GM21360 (cell line): ENCODE data around the gene SNORC.

ENCODE experiments used
- ATAC-seq: cut with Tn5 transposase; IDR thresholded peaks from one replicate; pipeline ENCODE4 v1.9.1; 2021; ENCODE audit warnings: mild to moderate bottlenecking, moderate library complexity; ENCODE audit not compliant: unreplicated experiment

The SNORC gene

GRCh38 chr2:232866104-232866503 is 4.0 kb upstream of the SNORC start:
- ATAC-seq = no peak

GRCh38 chr2:232869138-232870017 is 686 bp upstream of the SNORC start:
- ATAC-seq = no peak

GRCh38 chr2:232870766-232871371 is 805 bp downstream of the SNORC start:
- no peak for ATAC-seq

DNA sequence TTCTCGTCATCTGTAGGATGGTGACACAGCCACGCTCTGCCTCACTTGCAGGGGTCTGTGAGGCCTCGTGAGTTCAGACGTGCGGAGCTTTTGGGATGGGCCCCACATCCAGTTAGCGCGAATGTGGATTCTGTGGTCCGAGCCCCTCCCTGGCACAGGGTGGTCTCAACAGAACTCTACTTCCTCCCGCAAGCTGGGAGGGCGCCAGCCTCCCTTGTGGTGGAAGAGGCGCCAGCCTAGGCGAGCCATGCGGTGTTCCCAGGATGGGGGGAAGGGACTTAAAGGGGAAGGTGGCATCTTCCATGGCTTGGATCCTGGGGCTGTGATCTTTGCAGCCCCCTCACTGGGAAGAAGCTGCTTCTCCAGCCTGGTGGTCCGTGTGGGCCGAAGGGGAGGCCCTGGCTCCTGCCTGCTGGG is 1.4 kb downstream of the SNORC start:
- no peak for ATAC-seq

DNA sequence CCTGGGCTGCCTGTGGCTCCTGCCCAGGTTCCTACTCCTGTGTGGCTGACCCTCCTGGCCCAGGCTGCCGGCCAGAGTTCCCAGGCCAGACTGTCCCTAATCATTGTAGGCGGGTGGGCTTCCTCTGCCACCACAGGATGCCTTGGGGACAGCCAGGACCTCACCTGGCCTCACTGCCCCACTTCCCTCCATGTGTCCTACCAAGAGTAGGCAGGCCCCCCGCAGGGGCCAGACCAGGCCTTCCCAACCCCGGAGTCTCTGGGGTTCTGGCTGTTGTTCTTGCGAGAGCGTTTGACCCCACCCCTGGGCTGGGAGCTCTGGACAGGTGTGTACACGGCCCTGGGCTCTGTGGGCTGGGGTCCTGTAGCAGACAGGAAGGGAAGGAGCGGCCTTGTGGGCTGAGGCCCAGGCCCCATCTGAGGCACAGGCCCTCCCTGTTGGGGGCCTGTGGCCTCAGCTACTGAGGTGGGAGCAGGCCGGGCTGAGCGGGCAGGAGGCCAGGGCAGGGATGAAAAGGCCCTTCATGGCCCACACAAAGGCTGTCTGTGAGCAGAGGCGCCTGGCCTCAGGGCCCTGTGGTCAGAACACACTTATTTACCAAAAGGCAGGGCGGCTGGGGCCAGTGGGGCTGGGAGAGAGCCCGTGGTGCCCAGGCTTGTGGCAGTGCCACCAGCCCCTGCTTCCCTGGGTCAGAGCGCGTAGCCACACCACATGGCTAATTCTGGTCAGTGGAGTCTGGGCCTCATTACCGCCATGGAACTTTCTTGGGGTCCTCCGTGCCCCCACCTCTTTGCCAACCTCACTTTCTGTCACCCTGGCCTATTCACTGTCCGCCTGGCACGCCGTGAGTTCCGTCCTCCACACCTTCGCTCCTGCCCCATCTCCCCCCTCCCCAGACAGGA is 2.0 kb downstream of the SNORC start:
- ATAC-seq = no peak

DNA sequence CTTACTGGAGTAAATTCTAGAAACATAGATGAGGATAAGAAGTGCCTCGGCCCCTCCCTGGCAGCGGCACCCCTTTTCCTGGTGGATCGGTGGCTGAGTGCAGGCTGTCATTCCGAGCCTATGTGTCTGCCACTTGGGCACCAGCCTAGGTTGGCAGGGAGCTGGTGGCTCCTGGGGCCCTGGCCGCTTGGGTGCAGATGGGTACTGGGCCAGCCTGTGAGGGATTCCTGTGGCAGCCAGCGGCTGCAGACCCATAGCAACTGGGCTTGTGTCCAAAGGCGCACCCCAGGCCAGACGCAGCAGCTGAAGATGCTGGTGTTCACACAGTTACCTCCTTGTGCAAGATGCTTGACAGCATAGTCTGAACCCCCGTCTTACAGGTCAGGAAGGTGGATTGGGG is 2.8 kb downstream of the SNORC start:
- no peak for ATAC-seq

DNA sequence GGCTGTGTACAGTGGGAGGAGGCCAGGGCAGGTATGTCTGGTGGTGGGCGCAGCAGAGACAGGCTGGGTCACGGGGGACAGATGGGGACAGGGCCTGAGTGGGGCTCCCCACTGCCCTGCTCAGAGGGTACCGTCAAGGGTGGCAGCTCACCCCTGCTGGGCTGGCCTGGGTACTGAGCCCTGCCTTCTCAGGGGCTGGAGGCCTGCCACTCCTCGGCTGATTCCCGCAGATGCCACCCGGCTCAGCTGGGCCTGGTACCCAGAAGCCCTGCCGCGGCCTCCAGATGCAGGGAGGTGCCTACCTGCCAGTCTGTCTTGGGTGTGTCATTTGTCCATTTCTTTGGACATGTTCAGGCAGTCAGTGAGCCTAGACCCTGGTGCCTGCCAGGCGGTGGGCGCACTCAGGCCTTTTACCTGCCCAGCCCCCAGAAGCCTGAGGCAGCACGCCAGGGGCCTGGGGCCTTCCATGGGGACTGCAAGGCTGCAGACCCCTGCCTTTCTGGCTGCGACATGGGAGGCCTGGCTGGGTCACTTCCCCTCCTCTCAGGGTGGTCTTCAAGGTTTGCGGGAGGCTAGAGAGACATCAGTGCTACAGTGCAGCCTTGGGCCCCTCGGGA is 3.3 kb downstream of the SNORC start:
- ATAC-seq = no peak

DNA sequence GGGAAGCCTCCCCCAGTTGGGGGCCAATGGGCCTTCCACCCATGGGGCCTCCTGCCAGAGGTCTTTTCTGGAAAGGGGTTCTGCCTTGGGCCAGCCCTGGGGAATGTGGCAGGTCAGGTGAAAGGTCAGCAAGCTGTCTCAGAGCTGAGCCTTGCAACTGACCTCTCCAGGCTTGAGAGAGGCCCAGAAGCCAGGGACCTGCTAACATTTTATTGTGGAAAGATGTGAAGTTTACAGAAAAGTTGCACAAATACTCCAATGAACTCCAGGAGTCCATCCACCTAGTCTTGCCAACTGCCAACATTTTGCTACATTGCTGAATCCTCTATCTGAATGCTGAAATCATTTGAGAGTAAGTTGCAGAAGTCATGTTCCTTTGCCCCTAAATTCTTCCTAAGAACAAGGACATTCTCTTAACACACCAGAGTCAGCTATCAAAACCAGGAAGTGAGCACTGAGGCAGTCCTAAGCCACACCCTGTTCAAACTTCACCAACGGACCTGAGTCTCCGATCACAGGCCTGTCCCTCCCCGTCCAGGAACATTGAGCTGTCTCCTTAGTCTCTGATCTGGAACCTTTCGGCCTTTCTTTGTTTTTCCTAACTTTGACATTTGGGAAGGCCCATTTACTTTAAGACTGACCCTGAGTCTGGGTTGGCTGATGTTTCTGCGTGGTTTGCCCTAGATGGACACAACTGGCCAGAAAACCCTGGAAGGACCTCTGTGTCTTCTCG is 4.0 kb downstream of the SNORC start:
- no peak for ATAC-seq

DNA sequence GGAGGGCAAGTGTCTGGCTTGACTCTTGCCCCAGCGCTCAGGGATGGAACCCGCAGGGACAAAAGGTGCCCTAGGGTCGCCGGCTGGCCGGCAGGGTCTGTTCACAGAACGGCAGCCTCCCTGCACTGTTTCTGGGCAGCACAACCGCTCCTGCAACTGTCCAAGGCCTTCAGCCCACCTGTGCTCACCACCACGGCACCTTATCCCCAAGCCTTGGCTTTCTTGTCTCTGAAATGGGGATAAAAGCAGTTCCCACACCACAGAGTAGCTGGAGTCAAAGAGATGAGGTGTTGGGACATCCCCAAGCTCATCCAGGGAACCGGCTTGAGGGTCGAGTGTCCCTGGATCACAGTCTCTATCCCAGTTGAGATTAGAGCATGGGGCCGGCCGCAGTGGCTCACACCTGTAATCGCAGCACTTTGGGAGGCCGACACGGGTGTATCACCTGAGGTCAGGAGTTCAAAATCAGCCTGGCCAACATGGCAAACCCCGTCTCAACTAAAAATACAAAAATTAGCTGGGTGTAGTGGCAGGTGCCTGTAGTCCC is 4.7 kb downstream of the SNORC start:
- ATAC-seq = no peak

GRCh38 chr2:232875256-232876121 is 5.4 kb downstream of the SNORC start:
- no peak for ATAC-seq

DNA sequence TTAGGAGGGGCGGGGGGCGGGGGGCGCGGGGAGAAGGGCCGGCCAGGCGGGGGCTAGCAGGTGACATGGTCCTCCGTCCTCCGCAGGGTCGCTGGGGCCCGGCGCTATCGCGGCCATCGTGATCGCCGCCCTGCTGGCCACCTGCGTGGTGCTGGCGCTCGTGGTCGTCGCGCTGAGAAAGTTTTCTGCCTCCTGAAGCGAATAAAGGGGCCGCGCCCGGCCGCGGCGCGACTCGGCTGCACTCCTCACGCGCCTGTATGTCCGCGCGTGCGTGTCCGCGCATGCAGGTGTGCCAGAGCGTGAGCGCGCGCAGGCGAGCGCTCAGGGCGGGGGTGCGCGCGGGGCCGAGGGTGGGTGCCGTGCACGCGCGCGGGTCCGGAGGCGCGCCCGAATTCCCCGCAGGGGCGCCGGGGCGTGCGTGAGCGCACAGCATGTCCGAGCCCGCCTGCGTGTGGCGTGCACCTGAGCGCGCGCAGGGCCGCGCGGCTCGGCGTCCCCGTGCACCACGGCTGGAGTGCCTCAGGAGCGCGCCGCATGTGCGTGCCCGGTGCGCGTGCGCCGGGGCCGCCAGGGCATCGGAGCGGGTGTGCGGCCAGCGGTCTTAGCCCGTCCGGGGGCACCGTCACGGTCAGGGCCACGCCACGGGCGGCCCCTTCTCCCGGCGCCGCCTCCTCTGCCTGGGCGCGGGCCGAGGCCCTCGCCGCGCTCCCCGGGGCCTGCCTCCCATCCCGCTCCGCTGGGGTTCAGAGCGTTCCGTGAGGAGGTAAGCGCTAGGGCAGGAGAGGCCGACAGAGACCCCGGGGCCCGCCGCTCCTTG is 6.3 kb downstream of the SNORC start:
- ATAC-seq = no peak

- no peak for ATAC-seq
Observed at GRCh38 chr2:232876978-232877441, 6.9 kb downstream of the SNORC start.

- no peak for ATAC-seq
Observed at GRCh38 chr2:232877940-232878511, 8.0 kb downstream of the SNORC start.

- no peak for ATAC-seq
Observed at GRCh38 chr2:232878855-232879617, 9.0 kb downstream of the SNORC start.

GRCh38 chr2:232879618-232880494 is 9.8 kb downstream of the SNORC start:
- ATAC-seq = no peak

- ATAC-seq = no peak
Observed at GRCh38 chr2:232880764-232881351, 10.8 kb downstream of the SNORC start.
